K562 (cell line): ENCODE results near the gene POMGNT2. TPM values are rescaled to one million over a fixed set of nuclear protein-coding genes. Genes with fewer than 3 reads are reported as not detected.
A peak's percentile ranks its signal among the peaks of the same experiment; 100 is the strongest.

Experiments used
- ARID2 ChIP-seq: fragments of 450-650 bp; IDR thresholded peaks from 2 replicates; pipeline ENCODE4 v1.6.1; 2017; ENCODE audit warnings: antibody characterized with exemption, mild to moderate bottlenecking
- CREM ChIP-seq: IDR thresholded peaks from 2 replicates; pipeline ENCODE4 v1.6.1; 2014; ENCODE audit warnings: antibody characterized with exemption, low read depth
- GABPB2 ChIP-seq: fragments of 250-450 bp; sonication (Bioruptor Pico); conservative IDR thresholded peaks from 2 replicates; pipeline ENCODE4 v1.5.1; 2021; ENCODE audit warnings: mild to moderate bottlenecking
- JUN ChIP-seq, 2 experiments: sonication (generic) in 1 of 2; formaldehyde crosslinking in 1 of 2; IDR thresholded peaks; 2 replicates each; pipeline versions ENCODE4 v1.6.1 to v1.8.0; 2012 to 2022; ENCODE audit warnings: borderline replicate concordance in 2 of 2, mild to moderate bottlenecking in 2 of 2, improper control_type of control experiment in 1 of 2, low read depth in 1 of 2, low read length in 1 of 2, missing genetic modification reagents in 1 of 2
- NFXL1 ChIP-seq: fragments of 450-650 bp; formaldehyde crosslinking; IDR thresholded peaks from 2 replicates; pipeline ENCODE4 v1.4.0; 2021; ENCODE audit warnings: mild to moderate bottlenecking
- SMAD4 ChIP-seq: fragments of 250-450 bp; sonication (Bioruptor Pico); conservative IDR thresholded peaks from 2 replicates; pipeline ENCODE4 v1.8.0; 2021; ENCODE audit warnings: inconsistent platforms, mild to moderate bottlenecking, moderate library complexity
- SPI1 ChIP-seq: IDR thresholded peaks from 2 replicates; pipeline ENCODE4 v1.6.1; 2011; ENCODE audit warnings: low read depth, low read length, control low read depth, borderline replicate concordance
- TRIM28 ChIP-seq: fragments of 450-650 bp; IDR thresholded peaks from 2 replicates; pipeline ENCODE4 v1.6.1; 2017
- U2AF2 ChIP-seq: fragments of 200-400 bp; formaldehyde crosslinking; optimal IDR thresholded peaks from 2 replicates; pipeline ENCODE3; 2017; ENCODE audit warnings: low read depth, mild to moderate bottlenecking, low read length
- ZBTB17 ChIP-seq: fragments of 450-650 bp; formaldehyde crosslinking; IDR thresholded peaks from 2 replicates; pipeline ENCODE4 v1.4.0; 2020; ENCODE audit warnings: mild to moderate bottlenecking
- ZFP91 ChIP-seq: sonication (generic); formaldehyde crosslinking; IDR thresholded peaks from 2 replicates; pipeline ENCODE4 v1.8.0; 2022; ENCODE audit warnings: mild to moderate bottlenecking, missing genetic modification reagents
- ZFX ChIP-seq: sonication (generic); formaldehyde crosslinking; IDR thresholded peaks from 2 replicates; pipeline ENCODE4 v1.8.0; 2022; ENCODE audit warnings: mild to moderate bottlenecking, missing genetic modification reagents, moderate library complexity
- ZMIZ1 ChIP-seq, 2 experiments: fragments of 150-350 bp in 1 of 2; IDR thresholded peaks; 2 replicates each; pipeline ENCODE4 v1.6.1; 2012 to 2016; ENCODE audit warnings: low read depth in 2 of 2, low read length in 2 of 2, mild to moderate bottlenecking in 1 of 2, moderate library complexity in 1 of 2
- ZNF609 ChIP-seq: sonication (generic); formaldehyde crosslinking; IDR thresholded peaks from 2 replicates; pipeline ENCODE4 v1.8.1; 2023; ENCODE audit warnings: missing genetic modification reagents, mild to moderate bottlenecking, borderline replicate concordance
- ZNF655 ChIP-seq: fragments of 250-450 bp; sonication (Bioruptor Pico); IDR thresholded peaks from 2 replicates; pipeline ENCODE4 v1.5.0; 2021
- ZSCAN32 ChIP-seq: fragments of 450-650 bp; formaldehyde crosslinking; IDR thresholded peaks from 2 replicates; pipeline ENCODE4 v1.4.0; 2020; ENCODE audit warnings: mild to moderate bottlenecking, moderate library complexity
- polyA plus RNA-seq, 8 experiments: library from polyadenylated mRNA; depleted of rRNA in 4 of 8; stranded (reverse) in 5 of 8; unstranded in 3 of 8; fragments of >200 nt; fragmentation: Nextera tagmentation in 2 of 8; fragmentation: Illumina TruSeq in 1 of 8; extraction: Ambion mirVana in 2 of 8; extraction: Trizol in 1 of 8; gene quantifications; 2 replicates each; pipeline versions ENCODE4 v1.2.1 to v1.2.3, GENCODE V29; 2011 to 2014; ENCODE audit warnings: inconsistent platforms in 1 of 8, missing spikeins in 1 of 8
- total RNA-seq, 7 experiments: library from RNA; depleted of rRNA in 6 of 7; stranded (reverse); fragments of >200 nt in 6 of 7; fragmentation: Illumina TruSeq in 2 of 7; extraction: Trizol in 2 of 7; gene quantifications; 2 replicates each; pipeline versions ENCODE4 v1.2.1 to v1.2.3, GENCODE V29; 2011 to 2021; ENCODE audit warnings: low replicate concordance in 1 of 7

POMGNT2 gene
- total and polyA plus RNA-seq, 9 of the 15 experiments (the other 6 are each of a cell fraction or from before 2014, with no cell fraction given), result 0.65 to 14.1 (median 10.3) TPM

GRCh38 chr3:43105596-43106292 is at the start of gene POMGNT2 (continued):
- TF ChIP-seq ZFP91 (CRISPR knock-in tag) (no peak), ZSCAN32 (CRISPR knock-in tag) (no peak), ZMIZ1 (IDR thresholded peaks at IDR 0.05; ENCODE audit: low read depth in 2 of 2, low read length in 2 of 2) (no peak), ZFX (peak; percentile 85), SMAD4 (CRISPR knock-in tag) (peak; percentile 56; the same call in 1 of the 2 replicates), JUN (IDR thresholded peaks at IDR 0.05; ENCODE audit: borderline replicate concordance, low read depth, low read length) (0 out of 2 replicates have a peak, but pooled peaks have one; percentile 43), JUN (CRISPR knock-in tag; IDR thresholded peaks at IDR 0.05; ENCODE audit: borderline replicate concordance) (no peak), ARID2 (no peak), ZBTB17 (peak; percentile 60; the same call in 1 of the 2 replicates), ZNF655 (CRISPR knock-in tag) (no peak), GABPB2 (CRISPR knock-in tag) (no peak), SPI1 (no peak), CREM (peak; percentile 69), NFXL1 (no peak), TRIM28 (no peak; the same call in 1 of the 2 replicates), ZNF609 (CRISPR knock-in tag) (no peak), U2AF2 (no peak)
